Measurements from ENCODE around the gene DGKI. TPM values are rescaled to one million over a fixed set of nuclear protein-coding genes. Genes with fewer than 3 reads are reported as not detected.

Gene DGKI
- polyA plus RNA-seq, 2 of the 4 experiments (the other 2 are of a cell fraction) = 0.05 to 0.08 TPM

GRCh38 chr7:137877027-137877675, 30.4 kb upstream of the DGKI start (continued):
- TF ChIP-seq FOXS1 (CRISPR knock-in tag; IDR thresholded peaks at IDR 0.05) (no peak), CHD2 (IDR thresholded peaks at IDR 0.05; ENCODE audit: low read length, partially characterized antibody) (no peak)

- no peak for DNase-seq (ENCODE audit: low read depth in 1 of 2, low spot score in 1 of 2)
- no peak overlapping the region for H3K4me3 ChIP-seq
- H3K9me3 ChIP-seq = 0 out of 3 replicates have a peak, but pooled peaks cover under 1% of the 10 kb centered on the region
- 95% methylated on average over 4 of the region's 4 CpGs for WGBS (ENCODE audit: missing lambda C conversion rate)
- H3K4me1 ChIP-seq = peaks cover 5% of the 10 kb centered on the region; the same call in 1 of the 3 replicates
- POLR2A ChIA-PET = interaction anchor here (0.6 kb wide), 1 partner anchor 13 kb away, joined by 3 read pairs; no protein-coding TSS in a partner anchor
- FAIRE-seq = no peak
- H3K27ac ChIP-seq = no peak overlapping the region
- no peak for TF ChIP-seq HOXB13 (CRISPR knock-in tag; IDR thresholded peaks at IDR 0.05; ENCODE audit: low read depth)
- no peak overlapping the region for H3K4me2 ChIP-seq
- ATAC-seq = no peak
- CTCF ChIA-PET = interaction anchor here (1.0 kb wide), 1 partner anchor 27 kb away, joined by 3 read pairs; no protein-coding TSS in a partner anchor
Measured at GRCh38 chr7:137875746-137876145, 29.0 kb upstream of the DGKI start.

GRCh38 chr7:137873979-137874777, 27.4 kb upstream of the DGKI start:
- ChIA-PET POLR2A (interaction anchor here (0.6 to 0.7 kb wide), 2 partner anchors 297 to 464 kb away, joined by 3 read pairs; no protein-coding TSS in a partner anchor), CTCF (interaction anchor here (0.6 kb wide), 1 partner anchor 17 kb away, joined by 3 read pairs; no protein-coding TSS in a partner anchor)
- no peak overlapping the region for H3K4me2 ChIP-seq
- H3K4me3 ChIP-seq = no peak overlapping the region
- H3K4me1 ChIP-seq = peaks cover 5% of the 10 kb centered on the region; the same call in 1 of the 3 replicates
- DNase-seq (ENCODE audit: low read depth in 1 of 2, low spot score in 1 of 2) (no peak), ATAC-seq (no peak), FAIRE-seq (no peak)
- no peaks in the 10 kb centered on the region for H3K9me3 ChIP-seq
- WGBS (ENCODE audit: missing lambda C conversion rate) = 80% methylated on average over 7 of the region's 7 CpGs
- TF ChIP-seq ZNF302 (CRISPR knock-in tag; IDR thresholded peaks at IDR 0.05) (no peak), EP300 (IDR thresholded peaks at IDR 0.05) (no peak), HEYL (CRISPR knock-in tag; IDR thresholded peaks at IDR 0.05) (no peak), RNF2 (IDR thresholded peaks at IDR 0.05; ENCODE audit: borderline replicate concordance, low read depth) (no peak), EHF (CRISPR knock-in tag; IDR thresholded peaks at IDR 0.05) (no peak), BCL3 (IDR thresholded peaks at IDR 0.05) (no peak), USF2 (IDR thresholded peaks at IDR 0.05) (no peak), SREBF2 (IDR thresholded peaks at IDR 0.05) (no peak)
- H3K27ac ChIP-seq = no peak overlapping the region

GRCh38 chr7:137873524-137873923, 26.8 kb upstream of the DGKI start:
- no peaks in the 10 kb centered on the region for H3K9me3 ChIP-seq
- 95% methylated on average over 3 of the region's 3 CpGs for WGBS (ENCODE audit: missing lambda C conversion rate)
- FAIRE-seq (no peak), DNase-seq (ENCODE audit: low read depth in 1 of 2, low spot score in 1 of 2) (no peak), ATAC-seq (no peak)
- H3K27ac ChIP-seq = no peak overlapping the region
- H3K4me3 ChIP-seq = no peak overlapping the region
- H3K4me2 ChIP-seq = no peak overlapping the region
- H3K4me1 ChIP-seq = peaks cover 5% of the 10 kb centered on the region; the same call in 1 of the 3 replicates
- ChIA-PET CTCF (no interaction called here), POLR2A (no interaction called here)
- TF ChIP-seq ZFP36 (IDR thresholded peaks at IDR 0.05; ENCODE audit: borderline replicate concordance, partially characterized antibody) (no peak), NPAS2 (CRISPR knock-in tag; IDR thresholded peaks at IDR 0.05; ENCODE audit: borderline replicate concordance) (no peak), MAZ (IDR thresholded peaks at IDR 0.05; ENCODE audit: borderline replicate concordance, low read depth, low read length) (no peak), CHD4 (IDR thresholded peaks at IDR 0.05; ENCODE audit: borderline replicate concordance) (no peak), SMC3 (IDR thresholded peaks at IDR 0.05) (no peak), PBX3 (IDR thresholded peaks at IDR 0.05) (no peak), FOXS1 (CRISPR knock-in tag; IDR thresholded peaks at IDR 0.05) (no peak), JUN (IDR thresholded peaks at IDR 0.05) (no peak), HDAC2 (IDR thresholded peaks at IDR 0.05) (no peak), JUNB (IDR thresholded peaks at IDR 0.05) (no peak), TFCP2L1 (CRISPR knock-in tag; IDR thresholded peaks at IDR 0.05) (no peak), NR3C1 (IDR thresholded peaks at IDR 0.05) (no peak), BCL3 (IDR thresholded peaks at IDR 0.05) (no peak), ZSCAN20 (CRISPR knock-in tag; IDR thresholded peaks at IDR 0.05) (no peak), CTCF (IDR thresholded peaks at IDR 0.05) (no peak)
